ENCODE measurements around the gene CREBBP.

GRCh38 chr16:3792472-3793012, 88.0 kb downstream of the CREBBP start:
- TF ChIP-seq CTCF (IDR thresholded peaks at IDR 0.05; ENCODE audit: low read length) (no peak), EZH2 (IDR thresholded peaks at IDR 0.05; ENCODE audit: borderline replicate concordance, low read length) (no peak)
